GM21515 (cell line): ENCODE measurements around the gene LSS.
"Not testable (repeated sequence)": the region's sequence is repeated elsewhere in the genome, so short reads cannot be mapped to it uniquely, and the experiment has no call there.

Source experiments
- ATAC-seq: cut with Tn5 transposase; IDR thresholded peaks from one replicate; pipeline ENCODE4 v1.9.1; 2021; ENCODE audit not compliant: unreplicated experiment

LSS gene

DNA sequence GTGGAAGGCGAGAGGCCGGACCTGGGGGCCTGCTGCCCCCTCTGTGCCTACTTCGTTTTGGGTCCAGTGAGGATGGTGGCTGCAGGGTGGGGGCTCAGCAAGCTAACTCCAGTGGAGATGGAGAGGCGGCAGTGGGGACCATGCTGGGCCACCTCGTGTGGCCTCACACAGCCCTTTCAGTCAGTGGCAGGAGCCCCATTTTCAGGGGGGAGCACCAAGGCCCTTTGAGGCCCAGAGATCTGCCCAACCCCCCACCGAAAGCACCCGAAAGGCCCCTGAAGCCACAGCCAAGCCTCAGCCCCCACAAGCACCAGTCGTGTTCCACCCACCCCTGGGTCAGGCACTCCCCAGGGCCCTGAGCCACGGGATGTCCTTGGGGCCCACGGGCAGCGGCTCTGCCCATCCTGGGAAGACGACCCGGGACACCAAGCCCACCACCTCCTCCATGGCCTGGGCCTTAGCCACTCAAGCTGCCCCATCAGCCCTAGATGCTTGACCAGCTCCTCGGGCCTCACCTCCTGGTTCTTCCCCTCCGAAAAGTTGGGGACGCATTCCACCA lies 73.5 kb downstream of the LSS start:
- no peak for ATAC-seq

GRCh38 chr21:46154155-46154954 lies 74.2 kb downstream of the LSS start:
- ATAC-seq = no peak

GRCh38 chr21:46153247-46154154 lies 75.1 kb downstream of the LSS start:
- no peak for ATAC-seq

DNA sequence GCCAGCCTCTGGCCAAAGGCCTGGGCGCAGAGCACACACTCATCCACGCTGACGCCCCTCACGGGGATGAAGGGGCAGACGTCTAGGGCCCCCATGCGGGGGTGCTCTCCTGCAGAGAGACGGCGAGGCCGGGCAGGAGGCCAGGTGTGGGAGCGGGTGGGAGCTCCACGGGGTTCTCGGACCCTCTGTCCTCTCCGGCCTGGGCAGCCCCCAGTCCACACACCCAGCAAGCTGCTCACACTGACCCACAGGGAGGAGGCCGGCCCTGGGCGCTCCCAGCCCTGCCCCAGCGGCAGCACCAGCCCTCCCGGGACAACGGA lies 75.7 kb downstream of the LSS start:
- ATAC-seq = no peak

GRCh38 chr21:46151989-46152926 lies 76.3 kb downstream of the LSS start:
- ATAC-seq = no peak

- ATAC-seq = no peak
Measured at GRCh38 chr21:46151261-46151988, 77.1 kb downstream of the LSS start.

- ATAC-seq = no peak
Measured at GRCh38 chr21:46150491-46151121, 78.0 kb downstream of the LSS start.

DNA sequence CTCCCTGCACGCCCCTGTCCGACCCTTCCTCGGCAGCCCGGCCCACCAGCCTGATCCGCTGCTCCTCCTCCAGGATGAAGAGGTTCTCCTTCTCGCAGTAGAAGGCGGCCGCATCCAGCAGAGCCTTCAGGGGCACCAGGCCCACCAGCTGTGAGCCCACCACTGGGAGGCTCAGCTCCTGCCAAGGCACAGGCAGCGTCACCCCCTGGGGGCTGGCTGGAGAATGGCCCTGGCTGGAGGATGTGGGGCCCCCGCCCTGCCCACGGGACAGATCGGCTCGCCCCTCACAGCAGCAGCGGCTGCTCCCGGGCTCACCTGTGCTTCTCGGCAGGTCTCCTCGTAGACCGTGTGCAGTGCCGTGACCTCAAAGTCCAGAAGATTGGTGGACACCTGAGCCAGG lies 78.5 kb downstream of the LSS start:
- ATAC-seq = no peak

DNA sequence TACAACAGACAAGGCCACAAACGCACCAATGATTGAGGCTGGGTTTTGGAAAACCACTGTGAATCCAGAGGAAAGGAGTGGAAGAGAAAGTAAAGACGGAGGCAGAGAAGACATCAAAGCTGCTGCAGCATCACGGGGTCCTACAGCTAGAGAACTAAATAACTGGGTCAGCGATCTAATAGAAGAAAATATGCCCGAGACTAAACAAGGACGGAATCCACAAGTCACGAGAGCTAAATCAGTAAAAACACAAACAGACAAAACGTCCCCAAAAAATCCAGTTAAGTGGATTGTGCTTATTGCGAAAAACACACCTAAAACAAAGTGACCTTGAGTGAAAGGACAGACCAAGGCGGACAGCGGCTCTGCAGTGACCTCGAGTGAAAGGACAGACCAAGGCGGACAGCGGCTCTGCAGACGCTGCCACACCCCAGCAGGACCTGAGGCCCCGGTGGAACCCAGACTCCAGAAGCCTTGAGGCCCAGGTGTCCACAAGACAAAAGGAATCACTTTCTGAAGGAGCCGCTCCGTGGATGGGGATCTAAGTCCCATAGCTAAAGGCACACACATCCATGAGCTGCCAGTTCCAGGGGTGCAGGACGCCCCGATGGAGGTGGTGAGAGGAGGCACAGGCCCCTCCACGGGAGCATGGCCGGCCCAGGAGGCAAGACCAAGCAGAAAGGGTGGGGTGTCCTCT lies 79.2 kb downstream of the LSS start:
- ATAC-seq = no peak

GRCh38 chr21:46148106-46148505 lies 80.5 kb downstream of the LSS start:
- ATAC-seq = no peak

DNA sequence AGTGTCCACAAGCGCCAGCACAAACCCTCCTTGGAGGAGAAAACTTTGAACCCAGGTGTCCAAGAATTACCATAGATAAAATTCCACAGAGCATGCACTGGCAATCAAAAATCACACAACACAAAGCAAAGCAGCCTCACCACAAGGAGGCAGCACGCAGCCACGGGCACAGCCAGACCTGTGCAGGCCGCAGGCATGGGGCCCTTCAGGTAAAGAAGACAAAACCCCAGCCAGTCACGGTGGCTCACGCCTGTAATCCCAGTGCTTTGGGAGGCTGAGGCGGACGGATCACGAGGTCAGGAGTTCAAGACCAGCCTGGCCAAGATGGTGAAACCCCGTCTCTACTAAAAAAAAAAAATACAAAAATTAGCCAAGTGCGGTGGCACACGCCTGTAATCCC lies 81.1 kb downstream of the LSS start:
- not testable (repeated sequence) for ATAC-seq

GRCh38 chr21:46146856-46147255 lies 81.7 kb downstream of the LSS start:
- no peak for ATAC-seq

GRCh38 chr21:46145840-46146691 lies 82.5 kb downstream of the LSS start:
- ATAC-seq = no peak

DNA sequence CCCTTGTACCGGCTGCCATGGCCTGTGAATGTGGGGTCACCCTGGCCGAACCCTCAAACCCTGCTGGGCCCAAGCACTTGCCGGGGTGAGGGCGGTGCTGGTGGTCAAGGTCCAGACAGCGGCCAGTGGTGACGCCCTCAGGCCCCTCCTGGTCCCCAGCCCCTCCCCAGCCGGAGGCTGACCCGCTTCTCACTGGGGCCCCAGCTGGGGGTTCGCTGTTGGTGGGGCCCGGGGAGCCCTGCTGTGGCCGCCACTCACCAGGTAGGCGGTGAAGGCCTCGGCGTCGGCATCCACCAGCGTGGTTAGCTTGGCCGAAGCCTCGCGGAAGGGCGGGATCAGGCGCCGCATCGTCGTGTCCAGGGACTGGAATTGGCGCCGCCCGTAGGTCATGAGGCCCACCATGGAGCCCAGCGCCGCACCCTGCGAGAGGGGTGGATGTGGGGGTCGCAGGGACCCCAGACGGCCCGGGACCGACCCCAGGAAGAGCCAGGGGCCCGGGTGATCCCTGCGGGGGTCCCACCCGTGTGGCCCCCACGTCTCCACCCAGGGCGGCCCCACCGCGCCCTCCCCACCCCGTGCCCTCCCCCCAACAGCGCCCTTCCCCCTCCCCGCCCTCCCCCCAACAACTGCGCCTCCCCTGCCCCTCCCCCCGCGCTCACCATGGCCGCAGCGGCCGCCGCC lies 83.3 kb downstream of the LSS start:
- ATAC-seq = no peak

DNA sequence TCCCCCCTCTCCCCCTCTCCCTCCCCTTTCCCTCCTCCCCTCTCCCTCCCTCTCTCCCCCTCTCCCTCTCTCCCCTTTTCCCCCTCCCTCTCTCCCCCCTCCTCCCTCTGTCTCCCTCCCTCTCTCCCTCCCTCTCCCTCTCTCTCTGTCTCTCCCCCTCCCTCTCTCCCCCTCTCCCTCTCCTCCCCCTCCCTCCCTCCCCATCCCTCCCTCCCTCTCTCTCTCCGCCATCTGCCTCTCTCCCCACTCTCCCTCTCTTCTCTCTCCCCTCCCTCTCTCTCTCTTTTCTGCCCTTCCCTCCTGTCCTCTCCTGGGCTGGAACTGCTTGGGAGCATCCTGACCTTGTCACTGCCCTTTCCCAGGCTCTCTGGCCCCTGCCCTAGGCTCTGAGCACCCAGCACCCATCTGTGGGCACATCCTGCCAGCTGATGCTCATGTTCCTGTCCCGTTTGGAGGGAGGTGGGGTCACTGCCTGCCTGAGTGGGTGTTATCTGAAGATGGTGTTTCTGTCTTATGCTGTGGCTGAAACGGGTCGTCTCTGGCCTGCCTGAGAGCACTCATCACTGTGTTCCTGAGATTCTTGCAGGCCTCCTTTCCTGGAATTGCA lies 84.0 kb downstream of the LSS start:
- ATAC-seq = no peak

DNA sequence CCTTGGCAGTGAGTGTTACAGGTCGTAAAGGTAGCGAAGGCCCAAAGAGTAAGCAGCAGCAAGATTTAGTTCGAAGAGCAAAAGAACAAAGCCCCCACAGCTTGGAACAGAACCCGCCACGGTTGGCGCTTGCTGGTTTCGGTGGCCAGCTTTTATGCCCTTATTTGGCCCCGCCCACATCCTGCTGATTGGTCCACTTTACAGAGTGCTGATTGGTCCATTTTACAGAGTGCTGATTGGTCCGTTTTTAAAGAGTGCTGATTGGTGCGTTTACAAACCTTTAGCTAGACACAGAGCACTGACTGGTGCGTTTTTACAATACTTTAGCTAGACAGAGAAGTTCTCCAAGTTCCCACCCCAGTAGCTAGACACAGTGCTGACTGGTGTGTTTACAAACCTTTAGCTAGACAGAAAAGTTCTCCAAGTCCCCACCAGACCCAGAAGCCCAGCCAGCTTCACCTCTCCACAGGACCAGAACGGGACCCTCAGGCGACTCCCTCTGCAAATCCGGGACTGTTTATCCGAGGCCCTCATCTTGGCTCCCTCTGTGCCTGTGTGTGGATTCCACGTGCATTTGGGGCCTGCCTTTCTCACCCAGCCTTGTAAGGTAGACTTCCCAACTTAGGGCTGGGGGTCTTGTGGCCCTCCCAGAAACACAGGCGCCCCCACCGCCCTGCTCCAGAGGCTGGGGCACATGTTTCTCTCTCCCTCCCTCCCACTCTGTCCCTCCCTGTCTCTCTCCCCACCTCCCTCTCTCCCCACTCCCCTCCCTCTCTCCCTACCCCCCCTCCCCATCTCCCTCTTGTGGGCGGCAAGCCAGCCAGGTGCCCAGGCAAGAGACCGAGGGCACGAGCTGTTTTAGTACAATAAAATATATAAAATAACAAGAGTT lies 85.7 kb downstream of the LSS start:
- no peak for ATAC-seq
